GM12872 (cell line): ENCODE measurements around the gene RHOT2.

Experiments used
- CTCF ChIP-seq: IDR thresholded peaks from 3 replicates; pipeline ENCODE4 v1.5.1; 2011; ENCODE audit warnings: low read depth, mild to moderate bottlenecking, low read length, moderate library complexity; ENCODE audit not compliant: insufficient read depth

Gene RHOT2

GRCh38 chr16:683396-684070 is 15.6 kb downstream of the RHOT2 start:
- TF ChIP-seq CTCF = no peak

GRCh38 chr16:684071-684794 is 16.3 kb downstream of the RHOT2 start, which contains the start of gene JMJD8:
JMJD8 (minus strand) TSS chr16:684334; CDS start chr16:684319, 15 bp downstream.
- TF ChIP-seq CTCF = no peak

GRCh38 chr16:684961-685696 is 17.2 kb downstream of the RHOT2 start:
- no peak for TF ChIP-seq CTCF

GRCh38 chr16:685967-686366 is 18.0 kb downstream of the RHOT2 start:
- peak; percentile 40; the same call in 2 of the 3 replicates for TF ChIP-seq CTCF

- no peak for TF ChIP-seq CTCF
Observed at GRCh38 chr16:686459-687260, 18.7 kb downstream of the RHOT2 start.

- no peak for TF ChIP-seq CTCF
Observed at GRCh38 chr16:687499-687898, 19.6 kb downstream of the RHOT2 start.
